GM21723 (cell line): ENCODE data around the gene SUN5.
"Not testable (repeated sequence)": the region's sequence is repeated elsewhere in the genome, so short reads cannot be mapped to it uniquely, and the experiment has no call there.

Experiments used
- ATAC-seq: cut with Tn5 transposase; IDR thresholded peaks from one replicate; pipeline ENCODE4 v1.9.1; 2021; ENCODE audit warnings: mild to moderate bottlenecking, moderate library complexity; ENCODE audit not compliant: unreplicated experiment

SUN5 gene

GRCh38 chr20:32979201-32979998, 24.8 kb downstream of the SUN5 start:
- ATAC-seq: no peak

DNA sequence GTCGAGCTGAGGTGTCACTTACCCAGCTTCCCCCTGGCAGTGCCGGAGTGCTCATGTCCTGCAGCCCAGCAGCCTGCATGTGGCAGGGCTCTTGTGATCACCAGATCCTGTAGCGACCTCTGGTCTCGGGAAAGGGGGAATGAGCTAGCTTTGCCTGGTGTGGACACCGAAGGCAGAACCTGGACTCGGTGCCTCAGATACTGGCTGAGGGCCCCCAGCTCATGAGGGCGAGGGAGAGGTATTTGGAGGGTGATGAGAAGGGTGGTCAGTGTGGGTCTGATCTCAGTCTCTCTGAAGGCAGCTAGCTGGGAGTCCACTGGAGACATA, 26.3 kb downstream of the SUN5 start:
- ATAC-seq: no peak

DNA sequence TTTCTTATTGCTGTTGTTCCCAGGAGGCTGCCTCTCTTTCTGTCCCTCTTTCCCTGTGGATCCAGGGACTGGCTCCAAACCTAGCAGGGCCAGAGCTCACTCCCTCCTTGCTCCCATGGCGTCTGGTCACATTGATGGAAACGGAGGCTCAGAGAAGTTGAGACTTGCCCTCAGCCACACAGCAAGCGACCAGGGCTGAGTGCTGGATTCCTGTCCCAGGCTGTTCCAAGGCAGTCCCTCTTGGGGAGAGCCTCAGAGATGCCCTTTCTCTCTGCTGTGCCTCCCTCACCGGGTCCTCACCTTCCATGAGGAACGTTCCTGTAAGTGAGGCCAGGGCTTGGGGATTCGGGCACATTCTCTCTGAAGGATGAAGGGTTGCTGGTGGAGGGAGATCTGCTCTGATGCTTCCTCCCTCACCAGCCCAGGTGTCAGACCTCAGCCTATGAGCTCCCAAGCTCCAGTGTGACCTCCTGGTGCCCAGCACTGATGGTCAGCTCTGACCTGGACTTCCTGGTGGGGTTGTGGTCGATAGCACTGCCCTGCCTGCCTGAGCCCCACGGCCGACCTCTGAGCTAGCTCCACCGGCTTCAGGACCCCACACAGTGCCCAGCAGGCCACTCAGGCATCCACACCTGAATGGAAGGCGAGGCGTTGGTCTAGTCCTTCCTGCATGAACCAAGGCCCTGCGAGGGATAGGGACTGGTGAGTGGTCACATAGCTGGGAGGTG, 26.8 kb downstream of the SUN5 start:
- no peak for ATAC-seq

- no peak for ATAC-seq
Observed at GRCh38 chr20:32976746-32977145, 27.5 kb downstream of the SUN5 start.

GRCh38 chr20:32975698-32976674, 28.2 kb downstream of the SUN5 start:
- no peak for ATAC-seq

- not testable (repeated sequence) for ATAC-seq
Observed at GRCh38 chr20:32975121-32975520, 29.1 kb downstream of the SUN5 start.

- not testable (repeated sequence) for ATAC-seq
Observed at GRCh38 chr20:32974204-32975064, 29.8 kb downstream of the SUN5 start.

- ATAC-seq: no peak
Observed at GRCh38 chr20:32973077-32973717, 31.0 kb downstream of the SUN5 start.

DNA sequence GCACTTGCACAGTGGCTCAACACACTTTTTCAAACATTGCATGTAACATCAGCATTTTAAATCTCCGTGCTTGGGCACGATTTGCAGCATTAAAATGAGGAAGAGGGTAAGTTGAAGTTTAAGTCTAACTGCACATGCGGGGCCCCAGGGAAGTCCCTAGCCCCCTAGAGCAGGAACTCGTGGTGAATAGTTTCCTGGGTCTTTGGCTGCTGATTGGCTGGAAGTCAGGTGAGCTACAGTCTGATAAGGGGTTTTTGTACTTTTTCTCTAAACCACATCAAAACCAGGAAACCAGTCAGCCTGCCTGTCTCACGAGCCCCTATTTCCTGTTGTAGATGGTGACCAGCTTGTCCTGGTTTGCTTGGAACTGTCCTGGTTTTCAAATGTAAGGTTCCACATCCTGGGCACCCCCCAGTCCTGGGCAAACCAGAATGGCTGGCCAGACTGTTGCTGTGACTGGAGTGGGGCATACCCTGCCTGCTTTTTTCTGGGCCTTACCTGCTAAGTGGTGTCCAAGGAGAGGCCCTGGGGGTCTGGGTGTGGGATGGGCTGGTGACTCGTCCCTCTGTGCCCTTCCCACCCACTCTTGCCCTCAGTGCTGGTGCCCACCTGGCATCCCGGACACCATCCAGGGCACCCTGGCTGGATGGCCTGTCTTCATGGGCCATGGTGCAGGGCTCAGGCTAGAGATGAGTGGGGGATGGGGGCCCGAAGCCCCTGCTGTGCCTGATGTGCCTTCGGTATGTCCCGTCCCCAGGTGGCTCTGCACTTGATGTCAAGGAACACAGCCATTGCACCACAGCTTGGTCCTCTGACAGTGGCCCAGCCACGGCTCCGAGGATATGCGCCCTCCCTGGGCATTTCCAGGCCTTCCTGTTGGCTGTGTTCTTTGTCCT, 31.8 kb downstream of the SUN5 start:
- peak; percentile 83 for ATAC-seq

GRCh38 chr20:32971703-32972161, 32.5 kb downstream of the SUN5 start:
- ATAC-seq: peak; percentile 29

DNA sequence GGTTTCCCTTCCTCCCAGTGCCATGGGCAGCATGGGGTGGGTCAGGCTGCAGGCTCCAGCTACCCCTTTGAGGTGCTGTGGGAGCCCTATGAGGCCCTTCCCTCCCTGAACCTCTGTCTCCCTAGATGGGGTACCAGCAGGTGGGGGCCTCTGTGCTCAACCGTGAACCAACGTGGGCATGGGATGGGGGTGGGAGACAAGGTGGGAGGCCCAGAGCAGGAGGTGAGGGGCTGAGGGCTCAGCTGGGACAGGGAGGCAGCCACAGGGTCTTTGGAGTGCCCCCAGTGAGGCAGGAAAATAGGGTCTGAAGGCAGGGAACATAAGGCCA, 33.3 kb downstream of the SUN5 start:
- ATAC-seq: no peak

GRCh38 chr20:32970115-32970972, 33.9 kb downstream of the SUN5 start:
- no peak for ATAC-seq

DNA sequence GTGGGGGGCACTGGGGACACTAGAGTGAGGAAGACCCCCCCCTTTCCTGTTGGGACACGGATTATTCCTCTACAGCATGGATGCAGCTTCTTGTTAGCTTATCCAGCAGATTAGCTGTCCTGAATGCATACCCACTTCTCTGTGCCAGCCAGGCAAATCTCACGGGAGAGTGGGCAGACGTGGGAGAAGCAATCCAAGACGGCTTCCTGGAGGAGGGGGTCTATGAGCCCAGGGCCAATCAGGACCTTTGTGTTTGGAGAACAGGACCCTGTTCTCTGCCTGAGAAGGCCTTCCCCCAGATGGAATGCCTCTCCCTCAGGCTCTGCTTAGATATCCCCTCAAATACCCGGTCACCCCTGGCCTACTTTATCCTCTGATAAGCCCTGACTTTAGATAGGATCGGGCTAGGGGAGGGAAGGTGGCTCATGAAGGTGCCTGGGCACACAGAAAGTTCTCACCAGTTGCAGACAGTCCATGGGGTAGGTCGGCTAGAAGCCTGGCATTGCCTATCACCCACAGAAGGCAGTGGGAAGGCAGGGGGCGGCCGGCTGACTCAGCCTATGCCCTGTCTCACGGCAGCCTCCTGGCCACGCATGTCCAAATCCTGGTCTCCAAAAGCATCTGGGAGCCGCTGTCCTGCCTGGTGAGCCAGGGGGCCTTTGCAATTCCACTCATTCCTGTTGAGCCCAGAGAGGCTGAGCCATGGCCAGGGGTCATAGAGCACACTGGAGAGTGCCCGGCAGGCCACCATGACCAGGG, 34.7 kb downstream of the SUN5 start:
- ATAC-seq: no peak

DNA sequence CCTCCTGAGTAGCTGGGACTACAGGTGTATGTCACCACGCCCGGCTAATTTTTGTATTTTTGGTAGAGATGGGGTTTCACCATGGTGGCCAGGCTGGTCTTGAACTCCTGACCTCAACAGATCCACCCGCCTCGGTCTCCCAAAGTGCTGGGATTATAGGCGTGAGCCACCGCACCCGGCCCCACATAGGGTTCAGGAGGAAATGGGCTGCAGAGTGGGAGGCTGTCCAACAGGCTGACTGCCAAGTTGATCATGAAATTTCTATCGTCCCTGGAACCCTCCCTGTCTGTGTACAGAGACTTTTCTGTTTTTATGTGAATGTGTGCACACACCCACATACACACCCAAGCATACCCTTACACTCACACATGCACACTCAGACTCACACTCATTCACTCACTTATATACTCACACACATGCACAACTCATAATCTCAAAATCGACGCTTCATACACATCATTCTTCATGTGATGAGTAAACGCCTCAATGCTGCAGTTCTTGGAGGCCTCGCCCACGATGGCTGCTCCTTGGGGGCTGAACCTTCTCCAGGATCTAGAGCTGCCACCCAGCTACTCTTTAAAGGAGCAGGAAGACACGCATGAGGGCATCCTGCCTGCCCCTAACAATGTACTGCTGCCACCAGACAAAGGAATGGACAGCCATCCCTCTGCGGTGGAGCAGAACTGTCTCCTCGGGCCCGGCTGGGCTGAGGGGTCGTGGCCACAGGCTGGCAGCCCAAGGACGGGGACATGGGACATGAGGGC, 35.6 kb downstream of the SUN5 start:
- ATAC-seq: no peak

- ATAC-seq: no peak
Observed at GRCh38 chr20:32967961-32968457, 36.2 kb downstream of the SUN5 start.
